Activated CD8-positive, alpha-beta T cell treated with anti-CD3 and anti-CD28 coated beads, Interleukin-2, amount 10 ng/mL, durations not matched to agents 7 days and 5 days (primary cell): Measurements from ENCODE around the gene ADAMTSL4. TPM values are rescaled to one million over a fixed set of nuclear protein-coding genes. Genes with fewer than 3 reads are reported as not detected.
A peak's percentile ranks its signal among the peaks of the same experiment; 100 is the strongest.
"Not testable (repeated sequence)": the region's sequence is repeated elsewhere in the genome, so short reads cannot be mapped to it uniquely, and the experiment has no call there.

Experiments used
- ATAC-seq: fragments of 150-1000 bp; cut with Tn5 transposase; one replicate; pipeline ENCODE4 v1.10.0; 2021; ENCODE audit warnings: moderate library complexity
- CTCF ChIA-PET: fragments of 350-600 bp; sonication (Branson Sonifier 250); formaldehyde crosslinking; loops from one replicate; lab custom pipeline; 2021; ENCODE audit warnings: antibody characterized with exemption; lab: Charles Lee
- POLR2A ChIA-PET: fragments of 350-600 bp; sonication (Branson Sonifier 250); formaldehyde crosslinking; loops from one replicate; lab custom pipeline; 2021; ENCODE audit warnings: antibody characterized with exemption; lab: Charles Lee
- DNase-seq: peaks from one replicate; pipeline ENCODE4 v3.0.0-alpha.2; 2020
- H3K27ac Mint-ChIP-seq: one replicate; pipeline ENCODE4 v1.8.0; 2021; ENCODE audit warnings: mild to moderate bottlenecking, mixed read lengths
- H3K27me3 Mint-ChIP-seq: one replicate; pipeline ENCODE4 v1.8.0; 2021; ENCODE audit warnings: low read depth, mixed read lengths
- H3K36me3 Mint-ChIP-seq: one replicate; pipeline ENCODE4 v1.8.0; 2021; ENCODE audit warnings: low read depth, mixed read lengths
- H3K4me1 Mint-ChIP-seq: one replicate; pipeline ENCODE4 v1.8.0; 2021; ENCODE audit warnings: low read depth, mixed read lengths
- H3K4me3 Mint-ChIP-seq: one replicate; pipeline ENCODE4 v1.8.0; 2021; ENCODE audit warnings: mild to moderate bottlenecking, mixed read lengths
- H3K9me3 Mint-ChIP-seq: one replicate; pipeline ENCODE4 v1.8.0; 2022; ENCODE audit warnings: mixed read lengths; ENCODE audit not compliant: insufficient read depth
- total RNA-seq, 2 experiments: library from RNA; stranded (reverse); gene quantifications; one replicate each; pipeline ENCODE4 v1.2.3, GENCODE V29; 2021

Gene ADAMTSL4
- total RNA-seq, 2 experiments from 2014 or later: not detected

GRCh38 chr1:150562446-150563339, 13.5 kb downstream of the ADAMTSL4 start:
- Mint-ChIP-seq H3K4me3 (peak overlapping the region; percentile 90), H3K27ac (peak overlapping the region; percentile 99), H3K36me3 (peaks cover 2% of the 10 kb centered on the region), H3K9me3 (no peaks in the 10 kb centered on the region), H3K4me1 (peaks cover 74% of the 10 kb centered on the region), H3K27me3 (no peaks in the 10 kb centered on the region)
- ChIA-PET CTCF (interaction anchor here (1.4 to 14.3 kb wide), 8 partner anchors 14 to 433 kb away, joined by 3 to 412 read pairs (median 6); partner anchors contain the start of genes ENSA, MCL1 and SETDB1), POLR2A (interaction anchor here (0.5 to 16.0 kb wide), 11 partner anchors 11 to 676 kb away, joined by 3 to 1108 read pairs (median 5); partner anchors contain the start of genes ENSA, GOLPH3L and MCL1)
- DNase-seq (peak; percentile 80), ATAC-seq (peak; percentile 1)

- ChIA-PET POLR2A (interaction anchor here (0.5 to 16.0 kb wide), 14 partner anchors 13 to 677 kb away, joined by 3 to 1108 read pairs (median 5); partner anchors contain the start of genes ENSA, GOLPH3L, MCL1 and RPRD2), CTCF (interaction anchor here (0.8 to 14.3 kb wide), 6 partner anchors 13 to 433 kb away, joined by 3 to 412 read pairs (median 4); partner anchors contain the start of genes ENSA and MCL1)
- H3K36me3 Mint-ChIP-seq: peaks cover 2% of the 10 kb centered on the region
- H3K4me3 Mint-ChIP-seq: peak overlapping the region; percentile 90
- DNase-seq (peak; percentile 63), ATAC-seq (peak; percentile 36)
- no peaks in the 10 kb centered on the region for H3K27me3 Mint-ChIP-seq
- H3K9me3 Mint-ChIP-seq: no peaks in the 10 kb centered on the region
- peak overlapping the region; percentile 99 for H3K27ac Mint-ChIP-seq
- H3K4me1 Mint-ChIP-seq: peaks cover 82% of the 10 kb centered on the region
These were observed 14.3 kb downstream of the ADAMTSL4 start for GRCh38 chr1:150563340-150564038.

GRCh38 chr1:150564051-150564991, 15.1 kb downstream of the ADAMTSL4 start:
- Mint-ChIP-seq H3K27me3 (no peaks in the 10 kb centered on the region), H3K4me1 (peaks cover 90% of the 10 kb centered on the region), H3K27ac (peak overlapping the region; percentile 99), H3K9me3 (no peaks in the 10 kb centered on the region), H3K36me3 (peaks cover 7% of the 10 kb centered on the region), H3K4me3 (peak overlapping the region; percentile 90)
- ChIA-PET CTCF (interaction anchor here (0.8 to 14.3 kb wide), 6 partner anchors 12 to 432 kb away, joined by 3 to 412 read pairs (median 4); partner anchors contain the start of genes ENSA, MCL1 and RPRD2), POLR2A (interaction anchor here (0.7 to 16.0 kb wide), 10 partner anchors 12 to 678 kb away, joined by 3 to 1108 read pairs (median 5); partner anchors contain the start of genes ENSA, GOLPH3L, MCL1 and RPRD2)
- ATAC-seq: no peak
- no peak for DNase-seq

DNA sequence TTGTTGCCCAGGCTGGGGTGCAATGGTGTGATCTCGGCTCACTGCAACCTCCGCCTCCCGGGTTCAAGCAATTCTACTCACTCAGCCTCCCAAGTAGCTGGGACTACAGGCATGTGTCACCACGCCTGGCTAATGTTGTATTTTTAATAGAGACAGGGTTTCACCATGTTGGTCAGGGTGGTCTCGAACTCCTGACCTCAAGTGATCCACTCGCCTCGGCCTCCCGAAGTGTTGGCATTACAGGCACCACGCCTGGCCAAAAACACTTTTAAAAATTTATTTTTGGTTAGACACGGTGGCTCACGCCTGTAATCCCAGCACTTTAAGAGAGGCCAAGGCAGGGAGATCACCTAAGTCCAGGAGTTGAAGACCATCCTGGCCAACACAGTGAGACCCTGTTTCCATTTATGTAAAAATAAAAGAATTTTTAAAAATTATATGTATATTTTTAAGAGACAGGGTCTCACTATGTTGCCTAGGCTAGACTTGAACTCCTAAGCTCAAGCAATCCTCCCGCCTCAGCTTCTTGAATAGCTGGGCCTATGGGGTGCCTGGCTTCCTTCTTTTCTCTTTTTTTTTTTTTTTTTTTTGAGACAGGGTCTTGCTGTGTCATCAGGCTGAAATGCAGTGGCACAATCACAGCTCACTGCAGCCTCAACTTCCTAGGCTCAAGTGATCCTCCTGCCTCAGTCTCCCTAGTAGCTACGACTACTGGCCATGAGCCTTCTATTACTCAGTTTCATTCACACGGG, 16.2 kb downstream of the ADAMTSL4 start:
- peak overlapping the region; percentile 99 for H3K27ac Mint-ChIP-seq
- DNase-seq, ATAC-seq, H3K4me3 Mint-ChIP-seq, H3K27me3 Mint-ChIP-seq, H3K9me3 Mint-ChIP-seq: not testable (repeated sequence)
- peaks cover 94% of the 10 kb centered on the region for H3K4me1 Mint-ChIP-seq
- CTCF ChIA-PET: interaction anchor here (9.3 to 14.3 kb wide), 2 partner anchors 11 to 57 kb away, joined by 386 to 412 read pairs; partner anchors contain the start of genes ENSA and MCL1
- POLR2A ChIA-PET: interaction anchor here (1.2 to 16.0 kb wide), 4 partner anchors 11 to 679 kb away, joined by 9 to 1108 read pairs (median 121); partner anchors contain the start of genes ENSA and MCL1
- peaks cover 18% of the 10 kb centered on the region for H3K36me3 Mint-ChIP-seq

DNA sequence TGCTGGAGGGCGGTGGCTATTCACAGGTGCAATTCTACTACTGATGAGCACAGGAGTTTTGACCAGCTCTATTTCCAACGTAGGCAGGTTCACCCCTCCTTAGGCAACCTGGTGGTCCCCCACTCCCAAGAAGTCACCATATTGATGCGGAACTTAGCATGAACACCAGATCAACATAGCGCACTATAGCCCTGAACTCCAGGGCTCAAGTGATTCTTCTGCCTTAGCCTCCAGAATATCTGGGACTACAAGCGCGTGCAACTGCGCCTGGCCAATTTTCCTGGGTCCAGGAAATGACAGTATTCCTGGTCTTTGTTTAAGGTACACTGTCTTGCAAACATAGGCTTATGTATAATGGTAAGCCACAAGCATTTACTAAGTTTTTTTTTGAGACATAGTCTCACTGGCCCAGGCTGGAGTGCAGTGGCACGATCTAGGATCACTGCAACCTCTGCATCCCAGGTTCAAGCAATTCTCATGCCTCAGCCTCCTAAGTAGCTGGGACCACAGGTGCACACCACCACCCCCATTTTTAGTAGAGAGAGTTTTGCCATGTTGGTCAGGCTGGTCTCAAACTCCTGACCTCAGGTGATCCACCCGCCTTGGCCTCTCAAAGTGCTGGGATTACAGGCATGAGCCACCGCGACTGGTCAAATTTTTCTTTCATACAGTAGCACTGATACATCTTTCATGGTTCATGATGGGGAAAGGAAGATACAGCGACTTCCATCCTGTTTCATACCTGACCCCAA, 17.6 kb downstream of the ADAMTSL4 start:
- Mint-ChIP-seq H3K27me3 (no peaks in the 10 kb centered on the region), H3K4me3 (peak overlapping the region; percentile 72), H3K4me1 (peaks cover 95% of the 10 kb centered on the region), H3K27ac (peak overlapping the region; percentile 95), H3K9me3 (no peaks in the 10 kb centered on the region), H3K36me3 (peaks cover 29% of the 10 kb centered on the region)
- no peak for ATAC-seq
- POLR2A ChIA-PET: interaction anchor here (1.4 to 19.3 kb wide), 7 partner anchors 3 to 679 kb away, joined by 4 to 1108 read pairs (median 18); partner anchors contain the start of genes ENSA and MCL1
- DNase-seq: no peak
- CTCF ChIA-PET: interaction anchor here (0.8 to 14.3 kb wide), 7 partner anchors 10 to 679 kb away, joined by 3 to 412 read pairs (median 6); partner anchors contain the start of genes ENSA and MCL1

- Mint-ChIP-seq H3K9me3 (no peaks in the 10 kb centered on the region), H3K36me3 (peaks cover 32% of the 10 kb centered on the region), H3K27ac (peak overlapping the region; percentile 95), H3K27me3 (no peaks in the 10 kb centered on the region), H3K4me1 (peaks cover 97% of the 10 kb centered on the region), H3K4me3 (peak overlapping the region; percentile 72)
- CTCF ChIA-PET: interaction anchor here (0.8 to 14.3 kb wide), 7 partner anchors 9 to 679 kb away, joined by 3 to 412 read pairs (median 6); partner anchors contain the start of genes ENSA, GOLPH3L and MCL1
- ATAC-seq: peak; percentile 31
- POLR2A ChIA-PET: interaction anchor here (1.0 to 19.3 kb wide), 8 partner anchors 3 to 680 kb away, joined by 4 to 1108 read pairs (median 13); partner anchors contain the start of genes ENSA and MCL1
- DNase-seq: peak; percentile 86
These were observed 18.1 kb downstream of the ADAMTSL4 start for GRCh38 chr1:150567341-150567716.

GRCh38 chr1:150567717-150568593, 18.7 kb downstream of the ADAMTSL4 start:
- CTCF ChIA-PET: interaction anchor here (0.6 to 14.3 kb wide), 10 partner anchors 7 to 680 kb away, joined by 3 to 412 read pairs (median 6); partner anchors contain the start of genes ENSA, GOLPH3L and MCL1
- peaks cover 97% of the 10 kb centered on the region for H3K4me1 Mint-ChIP-seq
- POLR2A ChIA-PET: interaction anchor here (0.6 to 19.3 kb wide), 9 partner anchors 4 to 680 kb away, joined by 3 to 1108 read pairs (median 8); partner anchors contain the start of genes ENSA and MCL1

GRCh38 chr1:150568594-150568966, 19.4 kb downstream of the ADAMTSL4 start:
- no peaks in the 10 kb centered on the region for H3K27me3 Mint-ChIP-seq
- H3K27ac Mint-ChIP-seq: peak overlapping the region; percentile 95
- H3K4me1 Mint-ChIP-seq: peaks cover 97% of the 10 kb centered on the region
- ATAC-seq: peak; percentile 7
- DNase-seq: no peak
- H3K9me3 Mint-ChIP-seq: no peaks in the 10 kb centered on the region
- H3K36me3 Mint-ChIP-seq: peaks cover 44% of the 10 kb centered on the region
- peak overlapping the region; percentile 72 for H3K4me3 Mint-ChIP-seq
- ChIA-PET CTCF (interaction anchor here (1.0 to 14.3 kb wide), 8 partner anchors 8 to 313 kb away, joined by 3 to 412 read pairs (median 6); partner anchors contain the start of genes ENSA, GOLPH3L and MCL1), POLR2A (interaction anchor here (0.6 to 19.3 kb wide), 6 partner anchors 5 to 681 kb away, joined by 3 to 1108 read pairs (median 94); partner anchors contain the start of genes ENSA and MCL1)

More at GRCh38 chr1:150567717-150568593, 18.7 kb downstream of the ADAMTSL4 start:
- H3K36me3 Mint-ChIP-seq: peaks cover 38% of the 10 kb centered on the region
- H3K27me3 Mint-ChIP-seq: no peaks in the 10 kb centered on the region
- H3K4me3 Mint-ChIP-seq: peak overlapping the region; percentile 72
- peak overlapping the region; percentile 95 for H3K27ac Mint-ChIP-seq
- DNase-seq (peak; percentile 73), ATAC-seq (peak; percentile 10)
- H3K9me3 Mint-ChIP-seq: no peaks in the 10 kb centered on the region
